Mesenteric fat pad (tissue), 1 donor: Measurements from ENCODE around the gene RNF112. TPM values are rescaled to one million over a fixed set of nuclear protein-coding genes. Genes with fewer than 3 reads are reported as not detected.

Experiments used
- DNase-seq: peaks from one replicate; pipeline ENCODE4 v3.0.0-alpha.2; 2020; ENCODE audit warnings: low spot score
- total RNA-seq: library from RNA; stranded (reverse); fragmentation: NEBNext Ultra II Directional; extraction: Animal tissue kit (Norgen Biotek cat#: 25700); gene quantifications from one replicate; pipeline ENCODE4 v1.2.1, GENCODE V29; 2021
- donor health status: DM: yes; HTN: yes; CAD: no.

RNF112 gene
- total RNA-seq, 1 donor from 2014 or later = 3.9 TPM

DNA sequence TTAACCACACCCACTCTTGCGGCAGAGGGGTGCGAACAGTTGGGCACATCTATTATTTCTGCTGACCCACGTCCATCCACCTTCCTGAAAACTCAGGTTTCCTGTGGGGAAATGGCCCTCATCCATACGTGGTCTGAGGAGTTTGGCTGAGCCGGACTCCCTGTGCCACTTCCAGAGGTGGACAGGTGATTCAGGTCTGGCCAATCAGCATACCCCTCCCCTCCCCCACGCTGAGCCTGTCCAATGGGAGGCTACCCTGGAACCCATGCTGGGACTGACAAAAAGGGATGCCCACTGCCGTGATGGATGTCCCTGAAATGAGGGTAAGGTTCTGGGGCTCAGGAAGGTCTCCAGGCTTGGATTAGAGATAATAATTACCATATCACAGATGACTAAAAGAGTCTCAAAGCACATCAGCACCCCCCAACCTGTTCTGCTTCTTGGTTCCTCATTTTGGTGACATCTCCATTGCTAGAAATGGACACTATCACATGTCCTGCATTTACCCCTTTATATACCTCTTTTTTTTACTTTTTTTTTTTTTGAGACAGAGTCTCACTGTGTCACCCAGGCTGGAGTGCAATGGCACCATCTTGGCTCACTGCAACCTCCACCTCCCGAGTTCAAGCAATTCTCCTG is 38.0 kb upstream of the RNF112 start:
- no peak for DNase-seq

- peak; percentile 30 for DNase-seq
Measured at GRCh38 chr17:19374136-19374535, 36.9 kb upstream of the RNF112 start.

DNA sequence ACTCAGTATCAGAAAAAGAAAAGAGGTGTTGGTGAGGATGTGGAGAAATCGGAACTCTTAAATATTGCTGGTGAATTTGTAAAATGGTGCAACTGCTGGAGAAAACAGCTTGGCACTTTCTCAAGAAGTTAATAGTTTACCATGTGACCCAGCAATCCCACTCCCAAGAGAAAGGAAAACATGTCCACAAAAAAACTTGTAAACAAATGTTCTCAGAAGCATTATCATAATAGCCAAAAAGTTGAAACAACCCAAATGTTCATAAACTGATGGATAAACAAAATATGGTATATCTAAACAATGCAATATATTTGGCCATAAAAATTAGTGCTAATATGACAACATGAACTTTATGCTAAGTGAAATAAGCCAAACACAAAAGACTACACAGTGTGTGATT is 35.3 kb upstream of the RNF112 start:
- no peak for DNase-seq

DNA sequence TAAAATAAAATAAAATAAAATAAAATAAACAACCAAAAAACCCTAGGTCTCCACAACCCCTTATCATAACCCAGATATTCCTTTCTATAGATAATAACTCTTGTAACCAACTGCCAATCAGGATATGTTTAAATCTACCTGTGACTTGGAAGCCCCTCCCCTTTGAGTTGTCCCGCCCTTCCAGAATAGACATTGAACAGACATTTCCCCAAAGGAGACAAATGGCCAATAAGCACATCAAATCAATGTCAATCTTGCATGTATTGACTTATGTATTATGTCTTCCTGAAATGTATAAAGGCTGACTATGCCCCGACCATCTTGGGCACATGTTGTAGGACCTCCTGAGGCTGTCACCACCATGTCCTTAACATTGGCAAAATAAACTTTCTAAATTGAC is 34.2 kb upstream of the RNF112 start:
- no peak for DNase-seq

DNA sequence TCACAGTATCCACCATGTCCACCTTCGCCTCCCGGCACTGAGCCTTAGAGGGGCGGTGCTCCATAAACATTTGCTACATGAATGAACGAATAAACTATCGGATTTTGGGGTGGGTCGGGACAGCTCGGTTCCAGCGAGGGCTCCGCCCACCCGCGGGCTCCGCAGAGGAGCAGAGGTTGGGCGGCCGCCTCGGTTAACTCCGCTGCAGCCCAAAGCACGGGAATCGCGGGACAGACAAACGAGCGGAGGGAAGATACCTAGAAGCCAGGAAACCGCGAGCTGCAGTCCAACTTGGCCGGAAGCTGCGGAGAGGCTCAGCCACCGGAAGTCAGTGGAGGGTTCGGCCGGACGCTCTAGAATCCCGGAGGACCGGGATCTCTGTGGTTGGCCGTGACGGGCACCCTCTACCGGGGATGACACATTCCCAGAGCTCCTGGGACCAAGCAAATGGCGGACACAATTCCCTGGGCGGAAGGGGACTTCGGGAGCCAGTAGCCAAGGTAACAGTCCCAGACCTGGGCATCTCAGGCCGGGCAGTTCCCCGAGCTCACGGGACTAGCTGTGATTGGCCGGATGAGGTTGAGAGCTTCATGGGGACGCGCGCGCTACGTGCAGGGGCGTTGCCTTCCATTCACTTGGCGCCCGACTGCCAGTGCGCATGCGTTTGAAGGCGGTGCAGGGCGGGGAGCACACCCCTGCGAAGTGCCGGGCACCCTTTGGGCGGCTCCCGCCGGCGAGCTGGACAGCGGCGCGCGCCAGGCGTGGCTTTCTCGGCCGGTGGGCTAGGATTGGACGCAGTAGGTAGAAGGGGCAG is 33.2 kb upstream of the RNF112 start:
- DNase-seq = peak; percentile 100

GRCh38 chr17:19378416-19379360 is 32.3 kb upstream of the RNF112 start, which contains the start of gene MAPK7:
Gene MAPK7, plus strand, starts transcription at chr17:19378498. Its CDS starts 403 bp downstream, at chr17:19378901.
- DNase-seq = peak; percentile 89

GRCh38 chr17:19379361-19380065 is 31.5 kb upstream of the RNF112 start:
- DNase-seq = peak; percentile 24

DNA sequence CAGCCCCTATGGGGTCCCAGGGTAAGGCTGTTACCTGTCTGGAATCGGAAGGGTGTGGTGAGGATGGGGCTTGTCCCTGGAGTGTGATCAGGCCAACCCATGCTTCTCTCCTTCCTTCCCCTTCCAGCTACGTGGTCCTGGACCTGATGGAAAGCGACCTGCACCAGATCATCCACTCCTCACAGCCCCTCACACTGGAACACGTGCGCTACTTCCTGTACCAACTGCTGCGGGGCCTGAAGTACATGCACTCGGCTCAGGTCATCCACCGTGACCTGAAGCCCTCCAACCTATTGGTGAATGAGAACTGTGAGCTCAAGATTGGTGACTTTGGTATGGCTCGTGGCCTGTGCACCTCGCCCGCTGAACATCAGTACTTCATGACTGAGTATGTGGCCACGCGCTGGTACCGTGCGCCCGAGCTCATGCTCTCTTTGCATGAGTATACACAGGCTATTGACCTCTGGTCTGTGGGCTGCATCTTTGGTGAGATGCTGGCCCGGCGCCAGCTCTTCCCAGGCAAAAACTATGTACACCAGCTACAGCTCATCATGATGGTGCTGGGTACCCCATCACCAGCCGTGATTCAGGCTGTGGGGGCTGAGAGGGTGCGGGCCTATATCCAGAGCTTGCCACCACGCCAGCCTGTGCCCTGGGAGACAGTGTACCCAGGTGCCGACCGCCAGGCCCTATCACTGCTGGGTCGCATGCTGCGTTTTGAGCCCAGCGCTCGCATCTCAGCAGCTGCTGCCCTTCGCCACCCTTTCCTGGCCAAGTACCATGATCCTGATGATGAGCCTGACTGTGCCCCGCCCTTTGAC is 30.3 kb upstream of the RNF112 start:
- DNase-seq = peak; percentile 41

DNA sequence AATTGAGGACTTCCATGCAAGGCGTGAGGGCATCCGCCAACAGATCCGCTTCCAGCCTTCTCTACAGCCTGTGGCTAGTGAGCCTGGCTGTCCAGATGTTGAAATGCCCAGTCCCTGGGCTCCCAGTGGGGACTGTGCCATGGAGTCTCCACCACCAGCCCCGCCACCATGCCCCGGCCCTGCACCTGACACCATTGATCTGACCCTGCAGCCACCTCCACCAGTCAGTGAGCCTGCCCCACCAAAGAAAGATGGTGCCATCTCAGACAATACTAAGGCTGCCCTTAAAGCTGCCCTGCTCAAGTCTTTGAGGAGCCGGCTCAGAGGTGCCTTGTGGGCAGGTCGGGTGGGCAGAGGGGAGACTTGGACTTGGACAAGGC is 29.7 kb upstream of the RNF112 start:
- no peak for DNase-seq

DNA sequence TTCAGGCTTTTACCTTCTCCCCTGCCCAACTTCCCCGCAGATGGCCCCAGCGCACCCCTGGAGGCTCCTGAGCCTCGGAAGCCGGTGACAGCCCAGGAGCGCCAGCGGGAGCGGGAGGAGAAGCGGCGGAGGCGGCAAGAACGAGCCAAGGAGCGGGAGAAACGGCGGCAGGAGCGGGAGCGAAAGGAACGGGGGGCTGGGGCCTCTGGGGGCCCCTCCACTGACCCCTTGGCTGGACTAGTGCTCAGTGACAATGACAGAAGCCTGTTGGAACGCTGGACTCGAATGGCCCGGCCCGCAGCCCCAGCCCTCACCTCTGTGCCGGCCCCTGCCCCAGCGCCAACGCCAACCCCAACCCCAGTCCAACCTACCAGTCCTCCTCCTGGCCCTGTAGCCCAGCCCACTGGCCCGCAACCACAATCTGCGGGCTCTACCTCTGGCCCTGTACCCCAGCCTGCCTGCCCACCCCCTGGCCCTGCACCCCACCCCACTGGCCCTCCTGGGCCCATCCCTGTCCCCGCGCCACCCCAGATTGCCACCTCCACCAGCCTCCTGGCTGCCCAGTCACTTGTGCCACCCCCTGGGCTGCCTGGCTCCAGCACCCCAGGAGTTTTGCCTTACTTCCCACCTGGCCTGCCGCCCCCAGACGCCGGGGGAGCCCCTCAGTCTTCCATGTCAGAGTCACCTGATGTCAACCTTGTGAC is 29.1 kb upstream of the RNF112 start:
- DNase-seq = no peak

DNA sequence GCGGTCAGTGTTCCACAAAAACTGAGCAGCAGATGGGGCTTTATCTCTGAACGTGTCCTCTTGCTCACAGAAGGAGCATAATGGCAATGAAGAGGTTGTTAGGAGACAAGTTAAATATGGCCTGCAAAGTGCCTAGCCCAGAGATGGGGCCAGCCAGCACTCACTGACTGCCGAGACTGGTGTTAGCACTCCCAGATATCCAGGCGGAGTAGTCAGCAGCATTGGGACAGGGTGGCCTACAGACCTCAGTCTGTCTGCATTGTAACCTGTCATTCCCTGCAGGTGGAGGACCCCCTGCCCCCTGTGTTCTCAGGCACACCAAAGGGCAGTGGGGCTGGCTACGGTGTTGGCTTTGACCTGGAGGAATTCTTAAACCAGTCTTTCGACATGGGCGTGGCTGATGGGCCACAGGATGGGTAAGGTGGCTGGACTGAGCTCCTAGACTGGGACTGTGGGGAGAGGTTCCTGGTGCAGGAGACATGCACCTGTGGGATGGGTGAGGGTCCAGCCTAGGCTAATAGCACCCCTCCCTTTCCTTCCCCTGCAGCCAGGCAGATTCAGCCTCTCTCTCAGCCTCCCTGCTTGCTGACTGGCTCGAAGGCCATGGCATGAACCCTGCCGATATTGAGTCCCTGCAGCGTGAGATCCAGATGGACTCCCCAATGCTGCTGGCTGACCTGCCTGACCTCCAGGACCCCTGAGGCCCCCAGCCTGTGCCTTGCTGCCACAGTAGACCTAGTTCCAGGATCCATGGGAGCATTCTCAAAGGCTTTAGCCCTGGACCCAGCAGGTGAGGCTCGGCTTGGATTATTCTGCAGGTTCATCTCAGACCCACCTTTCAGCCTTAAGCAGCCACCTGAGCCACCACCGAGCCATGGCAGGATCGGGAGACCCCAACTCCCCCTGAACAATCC is 28.2 kb upstream of the RNF112 start:
- DNase-seq = no peak

DNA sequence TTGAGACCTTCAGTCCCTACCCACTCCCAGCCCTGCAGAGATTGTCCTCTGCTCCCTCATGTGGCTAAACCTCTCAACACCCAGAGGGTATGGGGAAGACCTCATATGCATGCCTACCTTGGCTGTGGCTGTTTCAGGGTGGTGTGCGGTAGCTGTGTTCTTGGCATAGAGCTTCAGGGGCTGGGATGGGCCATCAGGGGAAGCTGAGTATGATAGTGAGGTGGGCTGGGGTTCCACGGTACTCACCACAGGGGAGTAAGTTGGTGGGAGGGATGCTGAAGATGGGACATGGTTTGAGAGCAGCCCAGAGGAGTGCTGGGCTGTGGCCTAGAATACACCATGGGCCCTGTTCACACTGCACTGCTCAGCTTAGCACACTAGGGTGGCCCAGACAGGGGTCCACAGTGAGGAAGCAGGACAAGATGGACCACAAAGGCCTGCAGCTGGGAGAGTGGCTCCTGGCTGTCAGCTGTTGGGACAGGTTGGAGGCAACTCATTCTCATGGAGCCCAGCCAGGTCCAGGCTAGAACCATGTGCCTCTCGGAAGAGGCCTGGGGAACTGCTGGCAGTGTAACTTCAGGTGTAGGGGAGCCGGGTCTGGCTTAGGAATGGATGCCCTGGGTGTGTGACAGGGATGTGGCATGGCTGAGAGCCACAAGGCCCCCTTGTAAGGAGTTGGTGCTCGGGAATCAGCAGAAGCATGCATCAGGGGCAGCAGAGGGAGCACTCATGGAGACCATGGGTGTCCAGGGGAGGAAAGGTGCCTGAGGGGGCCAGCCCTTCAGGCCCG is 27.2 kb upstream of the RNF112 start:
- DNase-seq = no peak

- no peak for DNase-seq
Measured at GRCh38 chr17:19384723-19385391, 26.2 kb upstream of the RNF112 start.

DNA sequence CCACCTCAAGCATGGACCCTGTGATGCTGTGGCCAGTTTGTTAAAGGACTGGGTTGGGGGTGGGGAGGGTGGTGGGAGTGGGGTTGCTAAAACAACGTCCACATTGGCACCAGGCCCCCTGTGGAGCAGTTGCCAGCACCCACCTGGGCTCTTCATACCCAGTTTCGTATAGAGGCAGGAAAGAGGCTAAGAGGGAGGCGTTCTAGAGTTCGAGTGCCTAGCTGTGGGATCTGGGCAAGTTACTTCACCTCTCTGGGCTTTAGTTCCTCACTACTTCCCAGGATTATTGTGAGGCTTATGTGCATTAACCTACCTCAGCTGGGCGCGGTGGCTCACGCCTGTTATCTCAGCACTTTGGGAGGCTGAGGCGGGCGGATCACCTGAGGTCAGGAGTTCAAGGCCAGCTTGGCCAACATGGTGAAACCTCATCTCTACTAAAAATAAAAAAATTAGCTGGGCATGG is 25.5 kb upstream of the RNF112 start:
- no peak for DNase-seq

GRCh38 chr17:19386051-19386929 is 24.7 kb upstream of the RNF112 start:
- no peak for DNase-seq
